ENCODE measurements around the gene DYNLT1.
"Not testable (repeated sequence)": the region's sequence is repeated elsewhere in the genome, so short reads cannot be mapped to it uniquely, and the experiment has no call there.

DYNLT1 gene

GRCh38 chr6:158655569-158656450, 11.3 kb upstream of the DYNLT1 start:
- H3K27ac ChIP-seq, result no peak overlapping the region
- H3K4me3 ChIP-seq, result 0 out of 2 replicates have a peak overlapping the region, but pooled peaks have one; percentile 19
- no peak for DNase-seq (ENCODE audit: low read depth, low spot score)
- no peak overlapping the region for H3K9ac ChIP-seq (ENCODE audit: insufficient read length)
- no peaks in the 10 kb centered on the region for H3K36me3 ChIP-seq (ENCODE audit: insufficient read depth, low read length)
- no peak for TF ChIP-seq POLR2AphosphoS5 (IDR thresholded peaks at IDR 0.05; ENCODE audit: borderline replicate concordance, low read depth, low read length)
- no peak for TF ChIP-seq FOXP2 (optimal IDR thresholded peaks at IDR 0.05; ENCODE audit: control extremely low read depth, extremely low read length, insufficient read depth)
- no peak for TF ChIP-seq EZH2 (IDR thresholded peaks at IDR 0.05)
- no peaks in the 10 kb centered on the region for H3K9me3 ChIP-seq (ENCODE audit: low read depth, low read length)

GRCh38 chr6:158654960-158655489, 10.5 kb upstream of the DYNLT1 start:
- Histone ChIP-seq H3K4me3 (0 out of 2 replicates have a peak overlapping the region, but pooled peaks have one; percentile 19), H3K9ac (ENCODE audit: insufficient read length) (no peak overlapping the region), H3K27ac (no peak overlapping the region), H3K36me3 (ENCODE audit: insufficient read depth, low read length) (no peaks in the 10 kb centered on the region), H3K9me3 (ENCODE audit: low read depth, low read length) (no peaks in the 10 kb centered on the region)
- no peak for TF ChIP-seq POLR2AphosphoS5 (IDR thresholded peaks at IDR 0.05; ENCODE audit: borderline replicate concordance, low read depth, low read length)
- TF ChIP-seq FOXP2 (optimal IDR thresholded peaks at IDR 0.05; ENCODE audit: control extremely low read depth, extremely low read length, insufficient read depth), result no peak
- no peak for TF ChIP-seq EZH2 (IDR thresholded peaks at IDR 0.05)
- DNase-seq (ENCODE audit: low read depth, low spot score), result no peak

GRCh38 chr6:158654498-158654897, 10.0 kb upstream of the DYNLT1 start:
- no peak overlapping the region for H3K9ac ChIP-seq (ENCODE audit: insufficient read length)
- no peaks in the 10 kb centered on the region for H3K36me3 ChIP-seq (ENCODE audit: insufficient read depth, low read length)
- no peak overlapping the region for H3K4me3 ChIP-seq
- no peak overlapping the region for H3K27ac ChIP-seq
- DNase-seq (ENCODE audit: low read depth, low spot score), result no peak
- H3K9me3 ChIP-seq (ENCODE audit: low read depth, low read length), result no peaks in the 10 kb centered on the region
- no peak for TF ChIP-seq EZH2 (IDR thresholded peaks at IDR 0.05)
- TF ChIP-seq POLR2AphosphoS5 (IDR thresholded peaks at IDR 0.05; ENCODE audit: borderline replicate concordance, low read depth, low read length), result no peak
- no peak for TF ChIP-seq FOXP2 (optimal IDR thresholded peaks at IDR 0.05; ENCODE audit: control extremely low read depth, extremely low read length, insufficient read depth)

GRCh38 chr6:158653577-158654354, 9.2 kb upstream of the DYNLT1 start:
- no peak for TF ChIP-seq EZH2 (IDR thresholded peaks at IDR 0.05)
- TF ChIP-seq POLR2AphosphoS5 (IDR thresholded peaks at IDR 0.05; ENCODE audit: borderline replicate concordance, low read depth, low read length), result no peak
- TF ChIP-seq FOXP2 (optimal IDR thresholded peaks at IDR 0.05; ENCODE audit: control extremely low read depth, extremely low read length, insufficient read depth), result no peak
- Histone ChIP-seq H3K36me3 (ENCODE audit: insufficient read depth, low read length) (no peaks in the 10 kb centered on the region), H3K9ac (ENCODE audit: insufficient read length) (no peak overlapping the region), H3K27ac (no peak overlapping the region), H3K4me3 (no peak overlapping the region), H3K9me3 (ENCODE audit: low read depth, low read length) (no peaks in the 10 kb centered on the region)
- DNase-seq (ENCODE audit: low read depth, low spot score), result no peak

GRCh38 chr6:158651981-158652737, 7.6 kb upstream of the DYNLT1 start:
- not testable (repeated sequence) for DNase-seq (ENCODE audit: low read depth, low spot score); H3K9me3 ChIP-seq (ENCODE audit: low read depth, low read length); H3K27ac ChIP-seq; H3K36me3 ChIP-seq (ENCODE audit: insufficient read depth, low read length); H3K9ac ChIP-seq (ENCODE audit: insufficient read length); H3K4me3 ChIP-seq

GRCh38 chr6:158649289-158650143, 5.0 kb upstream of the DYNLT1 start, which contains the start of gene SYTL3:
Gene SYTL3 (plus strand): TSS chr6:158650054. CDS start chr6:158663269, 13,215 bp downstream.
- no peak within 1 kb of the TSS for H3K4me3 ChIP-seq
- no peak within 1 kb of the TSS for H3K9ac ChIP-seq (ENCODE audit: insufficient read length)
- H3K27ac ChIP-seq, result no peak within 1 kb of the TSS
- no peak for TF ChIP-seq EZH2 (IDR thresholded peaks at IDR 0.05)
- no peak for TF ChIP-seq FOXP2 (optimal IDR thresholded peaks at IDR 0.05; ENCODE audit: control extremely low read depth, extremely low read length, insufficient read depth)
- TF ChIP-seq POLR2AphosphoS5 (IDR thresholded peaks at IDR 0.05; ENCODE audit: borderline replicate concordance, low read depth, low read length), result no peak
- no peaks in the 10 kb centered on the region for H3K9me3 ChIP-seq (ENCODE audit: low read depth, low read length)
- no peak for DNase-seq (ENCODE audit: low read depth, low spot score)
- no peaks in the 10 kb centered on the region for H3K36me3 ChIP-seq (ENCODE audit: insufficient read depth, low read length)

- H3K27ac ChIP-seq, result no peak overlapping the region
These were observed 4.2 kb upstream of the DYNLT1 start for GRCh38 chr6:158648682-158649131.

More at GRCh38 chr6:158648682-158649131, 4.2 kb upstream of the DYNLT1 start:
- Histone ChIP-seq H3K36me3 (ENCODE audit: insufficient read depth, low read length) (no peaks in the 10 kb centered on the region), H3K4me3 (no peak overlapping the region), H3K9me3 (ENCODE audit: low read depth, low read length) (no peaks in the 10 kb centered on the region), H3K9ac (ENCODE audit: insufficient read length) (no peak overlapping the region)
- no peak for DNase-seq (ENCODE audit: low read depth, low spot score)
- TF ChIP-seq EZH2 (IDR thresholded peaks at IDR 0.05) (no peak), POLR2AphosphoS5 (IDR thresholded peaks at IDR 0.05; ENCODE audit: borderline replicate concordance, low read depth, low read length) (no peak), FOXP2 (optimal IDR thresholded peaks at IDR 0.05; ENCODE audit: control extremely low read depth, extremely low read length, insufficient read depth) (no peak)
